Glutamatergic neuron (in vitro differentiated cells): ENCODE results near the gene SELENOI. TPM values are rescaled to one million over a fixed set of nuclear protein-coding genes. Genes with fewer than 3 reads are reported as not detected.
"Not testable (repeated sequence)": the region's sequence is repeated elsewhere in the genome, so short reads cannot be mapped to it uniquely, and the experiment has no call there.

Source experiments
- DNase-seq: peaks from one replicate; pipeline ENCODE4 v3.0.0; 2022
- H3K27ac Mint-ChIP-seq: one replicate; pipeline ENCODE4 v1.8.0; 2020; ENCODE audit warnings: mild to moderate bottlenecking, mixed read lengths, inconsistent platforms; ENCODE audit not compliant: unreplicated experiment
- H3K27me3 Mint-ChIP-seq: one replicate; pipeline ENCODE4 v1.8.0; 2020; ENCODE audit warnings: mild to moderate bottlenecking, moderate library complexity, mixed read lengths, inconsistent platforms; ENCODE audit not compliant: unreplicated experiment
- H3K36me3 Mint-ChIP-seq: one replicate; pipeline ENCODE4 v1.8.0; 2020; ENCODE audit warnings: mild to moderate bottlenecking, mixed read lengths, inconsistent platforms; ENCODE audit not compliant: unreplicated experiment
- H3K4me1 Mint-ChIP-seq: one replicate; pipeline ENCODE4 v1.8.0; 2020; ENCODE audit warnings: mild to moderate bottlenecking, low read depth, mixed read lengths, inconsistent platforms; ENCODE audit not compliant: unreplicated experiment
- H3K4me3 Mint-ChIP-seq: one replicate; pipeline ENCODE4 v1.8.0; 2020; ENCODE audit warnings: mild to moderate bottlenecking, mixed read lengths, inconsistent platforms; ENCODE audit not compliant: unreplicated experiment
- H3K9me3 Mint-ChIP-seq: one replicate; pipeline ENCODE4 v1.8.0; 2020; ENCODE audit warnings: mild to moderate bottlenecking, moderate library complexity, mixed read lengths, inconsistent platforms; ENCODE audit not compliant: unreplicated experiment
- total RNA-seq: library from RNA; stranded (reverse); fragmentation: NEBNext Ultra II Directional; extraction: Animal tissue kit (Norgen Biotek cat#: 25700); gene quantifications from one replicate; pipeline ENCODE4 v1.2.1, GENCODE V29; 2021; ENCODE audit not compliant: unreplicated experiment
- TF ChIP-seq, protein P1 (sequence below): fragments of 200-600 bp; sonication (generic); IDR thresholded peaks from one replicate; pipeline ENCODE4 v1.5.0; 2021; ENCODE audit not compliant: partially characterized antibody, unreplicated experiment

SELENOI gene
- total RNA-seq, 1 donor from 2014 or later: 61.2 TPM

DNA sequence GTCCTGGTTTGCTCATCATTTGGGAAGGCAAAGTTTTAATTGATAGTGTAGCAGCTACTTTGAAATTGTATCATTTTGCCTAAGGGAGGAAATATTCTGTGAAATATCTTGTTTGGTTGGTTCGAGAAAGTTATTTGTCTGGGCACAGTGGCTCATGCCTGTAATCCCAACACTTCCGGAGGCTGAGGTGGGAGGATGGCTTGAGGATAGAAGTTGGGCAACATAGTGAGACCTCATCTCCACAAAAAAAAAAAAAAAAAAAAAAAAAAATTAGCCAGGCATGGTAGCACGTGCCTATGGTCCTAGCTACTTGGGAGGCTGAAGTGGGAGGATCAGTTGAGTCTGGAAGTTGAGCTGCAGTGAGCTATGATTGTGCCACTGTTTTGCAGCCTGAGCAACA, 3.7 kb downstream of the SELENOI start:
- Mint-ChIP-seq H3K9me3 (peaks cover 8% of the 10 kb centered on the region), H3K4me3 (no peak overlapping the region)

DNA sequence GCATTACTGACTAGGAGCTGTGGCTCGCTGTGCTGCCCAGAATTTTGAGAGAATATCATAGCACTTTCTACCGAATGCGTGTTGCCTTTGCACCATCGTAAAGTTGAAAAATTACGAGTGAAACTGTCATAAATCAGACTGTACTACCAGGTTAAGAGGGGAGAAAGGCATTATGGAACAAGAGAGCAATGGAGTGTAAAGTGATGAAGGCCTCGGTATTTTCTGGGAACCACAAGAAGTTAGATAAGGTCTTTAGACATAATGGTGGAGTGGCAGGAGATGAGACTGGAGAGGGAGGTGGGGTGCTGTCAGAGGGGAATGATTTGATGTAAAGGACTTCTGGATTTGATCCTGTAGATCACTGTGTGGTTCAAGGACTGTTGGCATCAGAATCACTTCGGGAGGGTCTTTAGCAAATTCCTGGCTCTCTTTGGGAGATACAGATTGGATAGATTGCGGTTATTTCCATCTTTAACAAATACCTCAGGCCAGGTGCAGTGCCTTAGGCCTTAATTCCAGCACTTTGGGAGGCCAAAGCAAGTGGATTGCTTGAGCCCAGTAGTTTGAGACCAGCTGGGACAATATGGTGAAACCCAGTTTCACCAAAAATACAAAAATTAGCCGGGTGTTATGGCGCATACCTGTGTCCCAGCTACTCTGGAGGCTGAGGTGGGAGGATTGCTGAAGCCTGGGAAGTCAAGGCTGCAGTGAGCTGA, 5.6 kb downstream of the SELENOI start:
- DNase-seq: no peak
- TF ChIP-seq, protein P1, sequence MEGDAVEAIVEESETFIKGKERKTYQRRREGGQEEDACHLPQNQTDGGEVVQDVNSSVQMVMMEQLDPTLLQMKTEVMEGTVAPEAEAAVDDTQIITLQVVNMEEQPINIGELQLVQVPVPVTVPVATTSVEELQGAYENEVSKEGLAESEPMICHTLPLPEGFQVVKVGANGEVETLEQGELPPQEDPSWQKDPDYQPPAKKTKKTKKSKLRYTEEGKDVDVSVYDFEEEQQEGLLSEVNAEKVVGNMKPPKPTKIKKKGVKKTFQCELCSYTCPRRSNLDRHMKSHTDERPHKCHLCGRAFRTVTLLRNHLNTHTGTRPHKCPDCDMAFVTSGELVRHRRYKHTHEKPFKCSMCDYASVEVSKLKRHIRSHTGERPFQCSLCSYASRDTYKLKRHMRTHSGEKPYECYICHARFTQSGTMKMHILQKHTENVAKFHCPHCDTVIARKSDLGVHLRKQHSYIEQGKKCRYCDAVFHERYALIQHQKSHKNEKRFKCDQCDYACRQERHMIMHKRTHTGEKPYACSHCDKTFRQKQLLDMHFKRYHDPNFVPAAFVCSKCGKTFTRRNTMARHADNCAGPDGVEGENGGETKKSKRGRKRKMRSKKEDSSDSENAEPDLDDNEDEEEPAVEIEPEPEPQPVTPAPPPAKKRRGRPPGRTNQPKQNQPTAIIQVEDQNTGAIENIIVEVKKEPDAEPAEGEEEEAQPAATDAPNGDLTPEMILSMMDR: no peak
- H3K27ac Mint-ChIP-seq: peak overlapping the region; percentile 11
- peaks cover 3% of the 10 kb centered on the region for H3K9me3 Mint-ChIP-seq
- no peaks in the 10 kb centered on the region for H3K36me3 Mint-ChIP-seq
- H3K27me3 Mint-ChIP-seq: peaks cover 2% of the 10 kb centered on the region
- H3K4me1 Mint-ChIP-seq: peaks cover 12% of the 10 kb centered on the region
- no peak overlapping the region for H3K4me3 Mint-ChIP-seq

More for the DNA sequence above, 3.7 kb downstream of the SELENOI start:
- Mint-ChIP-seq H3K4me1 (peaks cover 12% of the 10 kb centered on the region), H3K36me3 (no peaks in the 10 kb centered on the region), H3K27ac (no peak overlapping the region), H3K27me3 (peaks cover 6% of the 10 kb centered on the region)
- no peak for DNase-seq
- TF ChIP-seq, protein P1: no peak

DNA sequence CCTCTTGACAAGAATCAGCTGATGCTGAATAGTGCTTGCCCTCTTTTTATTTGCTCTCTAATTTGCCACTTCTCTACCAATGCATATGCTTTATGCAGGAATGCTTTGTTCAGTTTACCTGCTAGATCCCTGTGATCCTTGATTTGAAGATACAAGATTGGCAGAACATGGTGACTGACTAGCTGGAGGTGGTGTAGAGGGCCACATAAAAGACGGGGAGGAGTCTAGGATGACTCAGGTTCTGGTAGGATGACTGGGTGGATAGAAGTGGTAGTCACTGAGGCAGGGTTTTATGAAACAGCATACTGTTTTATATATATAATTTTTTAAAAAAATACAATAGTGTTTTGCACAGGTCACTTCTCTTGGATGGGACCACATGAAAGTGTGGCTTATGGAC, 6.9 kb downstream of the SELENOI start:
- TF ChIP-seq, protein P1: no peak
- H3K27me3 Mint-ChIP-seq: no peaks in the 10 kb centered on the region
- no peaks in the 10 kb centered on the region for H3K36me3 Mint-ChIP-seq
- no peak for DNase-seq
- H3K4me1 Mint-ChIP-seq: peaks cover 5% of the 10 kb centered on the region
- H3K4me3 Mint-ChIP-seq: no peak overlapping the region
- no peak overlapping the region for H3K27ac Mint-ChIP-seq
- peaks cover 2% of the 10 kb centered on the region for H3K9me3 Mint-ChIP-seq

DNA sequence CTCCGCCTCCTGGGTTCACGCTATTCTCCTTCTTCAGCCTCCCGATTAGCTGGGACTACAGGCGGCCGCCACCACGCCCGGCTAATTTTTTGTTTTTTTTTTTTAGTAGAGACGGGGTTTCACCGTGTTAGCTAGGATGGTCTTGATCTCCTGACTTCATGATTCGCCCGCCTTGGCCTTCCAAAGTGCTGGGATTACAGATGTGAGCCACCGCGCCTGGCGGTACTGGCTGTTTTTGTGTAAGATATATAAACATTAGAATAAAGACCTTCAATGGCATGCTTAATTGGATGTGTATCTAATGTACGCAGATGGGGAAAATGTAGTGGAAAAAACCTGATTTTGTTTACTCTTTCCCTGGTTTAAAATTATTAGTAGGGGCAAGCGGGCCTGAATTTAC, 8.5 kb downstream of the SELENOI start:
- not testable (repeated sequence) for H3K27me3 Mint-ChIP-seq, H3K4me1 Mint-ChIP-seq, H3K36me3 Mint-ChIP-seq, H3K4me3 Mint-ChIP-seq, H3K27ac Mint-ChIP-seq, H3K9me3 Mint-ChIP-seq, DNase-seq

DNA sequence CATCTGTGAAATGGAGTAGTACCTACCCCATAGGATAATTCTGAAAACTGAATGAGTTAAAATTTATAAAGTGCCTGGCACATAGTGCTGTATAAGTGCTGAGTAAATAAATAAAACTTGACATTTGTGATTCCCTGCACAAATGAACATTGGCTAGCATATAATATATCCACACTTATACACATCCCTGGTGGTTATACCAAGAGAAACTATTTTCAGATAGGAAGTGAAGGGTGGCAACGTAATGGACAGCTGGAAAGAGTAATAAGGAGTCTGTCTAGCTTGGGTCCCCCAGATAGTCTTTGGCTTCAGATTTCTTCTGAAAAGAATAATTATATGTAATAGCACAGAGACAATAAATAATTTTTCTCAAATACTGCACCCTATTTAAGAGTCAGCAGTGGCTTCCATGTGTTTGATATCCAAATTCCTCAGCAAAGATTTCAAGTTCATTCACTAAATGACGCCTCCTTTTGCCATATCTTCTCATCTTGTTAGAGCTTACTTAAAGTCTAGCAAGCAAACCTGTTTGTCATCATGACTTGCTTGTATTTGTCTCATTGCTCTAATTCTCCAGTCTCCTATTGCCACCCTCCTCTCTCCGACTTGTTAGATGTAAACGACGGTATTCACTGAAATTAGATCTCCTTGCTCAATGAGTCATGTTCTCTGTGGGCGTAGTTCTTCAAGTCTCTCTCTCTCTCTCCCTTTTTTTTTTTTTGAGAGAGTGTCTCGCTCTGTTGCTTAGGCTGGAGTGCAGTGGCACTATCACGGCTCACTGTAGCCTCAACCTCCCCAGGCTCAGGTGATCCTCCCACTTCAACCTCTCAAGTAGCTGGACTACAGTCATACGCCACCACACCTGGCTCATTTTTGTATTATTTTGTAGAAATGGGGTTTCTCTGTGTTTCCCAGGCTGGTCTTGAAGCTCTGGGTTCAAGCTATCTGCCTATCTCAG, 9.4 kb downstream of the SELENOI start:
- Mint-ChIP-seq H3K9me3 (no peaks in the 10 kb centered on the region), H3K4me1 (no peaks in the 10 kb centered on the region), H3K27ac (no peak overlapping the region), H3K36me3 (no peaks in the 10 kb centered on the region), H3K27me3 (no peaks in the 10 kb centered on the region), H3K4me3 (no peak overlapping the region)
- DNase-seq: no peak
- TF ChIP-seq, protein P1: no peak
